Erythroblast (primary cell): ENCODE results near the gene MRGPRE.

Source experiments
- DNase-seq, 2 experiments: peaks; one replicate each; lab custom pipeline; 2025; lab: John Stamatoyannopoulos, UW
- GATA1 ChIP-seq: IDR thresholded peaks from 2 replicates; pipeline ENCODE4 v1.6.1; 2011; ENCODE audit warnings: low read depth, mild to moderate bottlenecking, control low read depth, low read length, moderate library complexity
- POLR2A ChIP-seq: IDR thresholded peaks from 2 replicates; pipeline ENCODE4 v1.6.1; 2011; ENCODE audit warnings: mild to moderate bottlenecking, low read length

The MRGPRE gene

DNA sequence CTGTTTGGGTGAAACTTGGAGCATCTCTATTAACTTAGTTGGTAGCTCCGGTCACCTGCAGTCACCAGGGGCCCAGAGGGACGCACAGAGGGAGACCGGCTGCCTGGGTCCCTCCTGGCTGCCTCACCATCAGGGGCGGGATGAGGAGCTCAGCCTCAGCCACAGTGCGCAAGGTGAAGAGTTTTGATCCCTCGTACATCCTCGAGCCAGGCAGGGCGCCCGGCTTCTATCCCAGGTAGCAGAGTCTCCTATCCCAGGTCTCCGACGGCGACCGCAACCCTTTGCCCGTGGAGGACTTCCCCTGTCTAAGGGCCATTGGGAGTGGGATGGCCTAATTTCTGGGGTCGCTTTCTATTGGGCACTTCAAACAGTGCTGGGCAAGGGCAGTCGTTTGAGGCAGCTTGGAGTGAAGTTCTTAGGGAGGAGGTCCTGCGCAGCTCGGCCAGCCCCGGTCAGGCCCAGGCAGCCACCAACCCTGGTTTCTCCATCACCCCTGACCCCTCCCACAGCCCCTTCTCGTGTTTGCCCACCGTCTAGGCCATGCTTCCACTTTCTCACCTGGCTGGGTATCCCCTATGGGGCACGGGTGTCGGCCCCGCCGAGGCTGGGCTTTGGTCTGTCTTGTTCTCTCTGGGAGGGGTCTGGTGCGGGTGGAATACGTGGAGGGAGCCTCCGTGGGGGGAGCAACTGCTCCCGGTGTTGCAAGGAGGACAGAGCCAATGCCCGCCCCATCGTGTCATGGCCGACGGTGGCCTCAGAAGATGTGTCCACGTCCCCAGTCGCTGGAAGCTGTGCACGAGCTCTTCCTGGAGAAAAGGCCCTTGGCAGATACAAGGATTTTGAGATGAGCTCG lies 10.0 kb downstream of the MRGPRE start:
- TF ChIP-seq GATA1 = no peak
- no peak for TF ChIP-seq POLR2A
- DNase-seq = no peak

GRCh38 chr11:3221408-3222002 lies 10.7 kb downstream of the MRGPRE start:
- no peak for TF ChIP-seq GATA1
- no peak for TF ChIP-seq POLR2A
- DNase-seq = no peak

- DNase-seq = no peak
- TF ChIP-seq GATA1 = no peak
- no peak for TF ChIP-seq POLR2A
These were observed 11.5 kb downstream of the MRGPRE start for GRCh38 chr11:3220521-3221407.

- DNase-seq = no peak
- TF ChIP-seq GATA1 = no peak
- TF ChIP-seq POLR2A = no peak
These were observed 12.1 kb downstream of the MRGPRE start for GRCh38 chr11:3220101-3220500.

GRCh38 chr11:3219281-3219892 lies 12.8 kb downstream of the MRGPRE start:
- TF ChIP-seq POLR2A (no peak), GATA1 (no peak)
- DNase-seq = no peak

- DNase-seq = no peak
- TF ChIP-seq GATA1 (no peak), POLR2A (no peak)
These were observed 13.5 kb downstream of the MRGPRE start, which contains the start of gene MRGPRG for GRCh38 chr11:3218483-3219280. Gene MRGPRG, minus strand, starts transcription at chr11:3218813. Its CDS starts 0 bp downstream, at chr11:3218813.

GRCh38 chr11:3217818-3218482 lies 14.3 kb downstream of the MRGPRE start:
- DNase-seq = no peak
- TF ChIP-seq POLR2A = no peak
- no peak for TF ChIP-seq GATA1

GRCh38 chr11:3216027-3216525 lies 16.1 kb downstream of the MRGPRE start:
- DNase-seq = no peak
- TF ChIP-seq GATA1 (no peak), POLR2A (no peak)

DNA sequence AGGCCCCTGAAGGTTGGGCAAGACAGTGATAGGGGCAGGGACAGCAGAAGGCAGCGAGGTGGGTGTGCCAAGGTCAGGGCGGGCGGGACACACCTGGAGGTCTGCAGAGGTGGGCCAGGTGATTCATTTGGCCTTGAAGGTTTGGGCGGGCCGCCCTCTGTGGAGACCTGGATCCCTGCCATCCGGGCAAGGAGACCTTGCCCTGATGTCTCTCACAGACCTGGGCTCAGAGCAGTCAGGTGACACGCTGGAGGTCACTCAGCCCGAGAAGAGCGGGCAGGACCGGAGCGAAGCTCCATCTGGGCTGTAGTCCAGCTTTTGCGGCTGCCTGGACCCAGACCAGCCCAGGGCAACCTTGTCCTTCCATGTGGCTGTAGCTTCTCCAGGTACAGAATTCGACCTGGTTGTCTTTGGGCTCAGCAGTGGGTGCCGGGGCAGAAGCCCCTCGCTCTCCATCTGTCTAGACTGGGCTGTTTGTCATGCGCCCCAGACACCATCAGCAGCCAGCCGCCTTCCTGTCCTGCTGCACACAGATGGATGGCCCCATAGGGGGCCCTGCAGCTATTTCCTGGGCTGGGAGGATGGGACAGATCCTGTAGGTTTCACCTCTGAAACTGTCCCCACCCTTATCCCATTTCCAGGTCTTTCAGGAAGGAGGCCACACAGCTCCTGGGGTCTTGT lies 16.7 kb downstream of the MRGPRE start:
- TF ChIP-seq GATA1 = no peak
- no peak for TF ChIP-seq POLR2A
- DNase-seq = no peak

- TF ChIP-seq GATA1 (no peak), POLR2A (no peak)
- DNase-seq = no peak
These were observed 17.9 kb downstream of the MRGPRE start for GRCh38 chr11:3214420-3214699.

DNA sequence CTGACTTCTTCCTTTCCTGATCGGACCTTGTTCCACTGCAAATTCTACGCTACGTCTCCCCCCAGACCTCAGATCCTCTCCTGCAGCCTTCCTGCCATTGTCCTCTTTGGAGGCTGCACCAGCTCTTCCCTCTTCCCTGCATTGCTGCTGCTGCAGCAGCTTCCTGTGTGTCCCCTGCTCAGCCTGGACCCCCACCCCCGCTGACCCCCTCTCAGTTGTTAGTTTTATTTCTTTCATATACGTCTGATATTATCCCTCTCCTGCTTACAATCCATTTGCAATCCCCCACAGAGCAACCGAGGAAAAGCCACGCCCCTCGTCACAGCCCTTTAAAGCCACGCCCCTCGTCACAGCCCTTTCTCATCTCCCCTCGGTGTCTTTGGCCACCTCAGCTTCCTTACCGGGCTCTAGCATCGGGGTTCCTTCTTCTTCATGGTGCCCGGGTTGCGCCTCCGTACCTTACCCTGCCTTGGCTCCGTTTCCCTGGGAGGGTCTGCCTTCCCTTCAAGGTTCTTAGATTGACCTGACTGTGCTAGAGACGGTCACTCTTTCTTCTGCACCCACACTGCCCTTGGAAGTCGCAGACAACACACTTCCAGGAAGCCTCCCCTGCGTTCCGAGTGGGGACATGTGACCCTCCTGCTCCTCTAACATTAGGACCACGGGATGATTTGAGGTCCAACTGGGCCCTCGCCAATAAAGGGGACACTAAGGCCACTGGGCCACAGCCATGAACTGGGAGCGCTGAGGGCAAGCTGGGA lies 18.4 kb downstream of the MRGPRE start:
- TF ChIP-seq POLR2A (no peak), GATA1 (no peak)
- DNase-seq = no peak
